CD14-positive monocyte (primary cell): Measurements from ENCODE around the gene REG1A. TPM values are rescaled to one million over a fixed set of nuclear protein-coding genes. Genes with fewer than 3 reads are reported as not detected.

Source experiments
- DNase-seq, 3 donors: peaks; one replicate each; pipeline ENCODE4 v3.0.0-alpha.2; 2011 to 2022
- H2AFZ ChIP-seq: 2 replicates; pipeline ENCODE4 v1.6.0; 2012; ENCODE audit warnings: mild to moderate bottlenecking, low read depth, low read length, inconsistent platforms; ENCODE audit not compliant: insufficient read depth, poor library complexity, severe bottlenecking
- H3K27ac ChIP-seq, 2 donors: 1 replicate in 1 of 2; 2 replicates in 1 of 2; pipeline ENCODE4 v1.5.1; 2012 to 2013; ENCODE audit warnings: low read length in 2 of 2, control low read depth in 1 of 2, inconsistent platforms in 1 of 2, low read depth in 1 of 2, mild to moderate bottlenecking in 1 of 2
- H3K27me3 ChIP-seq, 2 donors: one replicate each; pipeline versions ENCODE4 v1.6.0 to v1.6.1; 2011 to 2013; ENCODE audit warnings: low read length in 2 of 2; ENCODE audit not compliant: control insufficient read depth in 2 of 2, insufficient read depth in 2 of 2
- H3K36me3 ChIP-seq, 2 donors: replicated peaks in 1 of 2; 1 replicate in 1 of 2; 2 replicates in 1 of 2; pipeline versions ENCODE4 v1.5.1 to v1.6.1; 2012 to 2013; ENCODE audit warnings: low read length in 2 of 2, control low read depth in 1 of 2, inconsistent platforms in 1 of 2, mild to moderate bottlenecking in 1 of 2; ENCODE audit not compliant: insufficient read depth in 2 of 2, control insufficient read depth in 1 of 2
- H3K4me1 ChIP-seq, 2 donors: 1 replicate in 1 of 2; 2 replicates in 1 of 2; pipeline versions ENCODE4 v1.5.1 to v1.6.1; 2012 to 2013; ENCODE audit warnings: low read length in 2 of 2, control low read depth in 1 of 2, inconsistent platforms in 1 of 2, mild to moderate bottlenecking in 1 of 2, moderate library complexity in 1 of 2; ENCODE audit not compliant: insufficient read depth in 2 of 2, control insufficient read depth in 1 of 2
- H3K4me2 ChIP-seq: replicated peaks from 2 replicates; pipeline ENCODE3; 2012; ENCODE audit warnings: low read length, moderate library complexity, mild to moderate bottlenecking; ENCODE audit not compliant: poor library complexity, severe bottlenecking; ENCODE audit errors: extremely low read depth
- H3K4me3 ChIP-seq, 3 experiments: fragments of 200-600 bp in 1 of 3; sonication (generic) in 1 of 3; replicated peaks in 1 of 3; 1 replicate in 2 of 3; 2 replicates in 1 of 3; pipeline ENCODE4 v1.5.1; 2011 to 2013; ENCODE audit warnings: low read length in 3 of 3, mild to moderate bottlenecking in 3 of 3, control low read depth in 2 of 3, low read depth in 2 of 3, inconsistent platforms in 1 of 3, moderate library complexity in 1 of 3
- H3K79me2 ChIP-seq: 2 replicates; pipeline ENCODE4 v1.6.0; 2012; ENCODE audit warnings: mild to moderate bottlenecking, control low read depth, inconsistent platforms, low read length, moderate library complexity; ENCODE audit not compliant: insufficient read depth
- H3K9ac ChIP-seq: 2 replicates; pipeline ENCODE4 v1.6.0; 2017; ENCODE audit warnings: low read length, mild to moderate bottlenecking; ENCODE audit not compliant: insufficient read depth, poor library complexity, severe bottlenecking
- H3K9me3 ChIP-seq, 2 donors: replicated peaks in 1 of 2; 1 replicate in 1 of 2; 2 replicates in 1 of 2; pipeline versions ENCODE4 v1.5.1 to v1.6.1; 2012 to 2013; ENCODE audit warnings: low read length in 2 of 2, control low read depth in 1 of 2; ENCODE audit not compliant: control insufficient read depth in 1 of 2, insufficient read depth in 1 of 2
- H4K20me1 ChIP-seq: 2 replicates; pipeline ENCODE4 v1.6.0; 2012; ENCODE audit warnings: mild to moderate bottlenecking, low read length, control low read depth, moderate library complexity; ENCODE audit not compliant: insufficient read depth
- H3K27ac Mint-ChIP-seq, 7 donors: one replicate each; pipeline ENCODE4 v1.8.0; 2020; ENCODE audit warnings: mild to moderate bottlenecking in 7 of 7, mixed read lengths in 7 of 7, moderate library complexity in 6 of 7, inconsistent platforms in 2 of 7
- H3K27me3 Mint-ChIP-seq, 3 donors: one replicate each; pipeline ENCODE4 v1.8.0; 2021 to 2022; ENCODE audit warnings: low read depth in 3 of 3, mild to moderate bottlenecking in 3 of 3, mixed read lengths in 3 of 3, moderate library complexity in 3 of 3, inconsistent platforms in 1 of 3
- H3K36me3 Mint-ChIP-seq, 2 donors: one replicate each; pipeline ENCODE4 v1.8.0; 2020; ENCODE audit warnings: mixed read lengths in 2 of 2, inconsistent platforms in 1 of 2, mild to moderate bottlenecking in 1 of 2
- H3K4me1 Mint-ChIP-seq: one replicate; pipeline ENCODE4 v1.8.0; 2020; ENCODE audit warnings: mild to moderate bottlenecking, mixed read lengths
- H3K4me3 Mint-ChIP-seq, 2 donors: one replicate each; pipeline ENCODE4 v1.8.0; 2020; ENCODE audit warnings: mild to moderate bottlenecking in 2 of 2, mixed read lengths in 2 of 2, moderate library complexity in 1 of 2
- H3K9me3 Mint-ChIP-seq, 7 donors: one replicate each; pipeline ENCODE4 v1.8.0; 2020 to 2022; ENCODE audit warnings: mixed read lengths in 7 of 7, mild to moderate bottlenecking in 6 of 7, moderate library complexity in 6 of 7, inconsistent platforms in 2 of 7
- CTCF ChIP-seq: fragments of 200-600 bp; IDR thresholded peaks from one replicate; pipeline ENCODE4 v1.8.0; 2022; ENCODE audit warnings: antibody characterized with exemption, mild to moderate bottlenecking
- WGBS: methylation state at CpG from one replicate; pipeline ENCODE4 v1.1.5; 2013; ENCODE audit warnings: missing lambda C conversion rate; ENCODE audit not compliant: insufficient coverage; 5-methylcytosine and 5-hydroxymethylcytosine counted together
- intact Hi-C, 2 donors: fragments of 100-400 bp; cut with micrococcal nuclease; formaldehyde crosslinking; loops; one replicate each; pipeline versions ENCODE4 v1.15.0 to v1.15.1; 2023
- polyA plus RNA-seq, 3 donors: library from polyadenylated mRNA; depleted of rRNA in 1 of 3; unstranded in 2 of 3; stranded (reverse) in 1 of 3; fragments of 300-500 nt in 2 of 3; fragments of >200 nt in 1 of 3; fragmentation: Illumina TruSeq in 2 of 3; gene quantifications; 1 replicate in 2 of 3; 2 replicates in 1 of 3; pipeline ENCODE4 v1.2.3, GENCODE V29; 2012 to 2021

REG1A gene
- polyA plus RNA-seq, 3 donors, result not detected

DNA sequence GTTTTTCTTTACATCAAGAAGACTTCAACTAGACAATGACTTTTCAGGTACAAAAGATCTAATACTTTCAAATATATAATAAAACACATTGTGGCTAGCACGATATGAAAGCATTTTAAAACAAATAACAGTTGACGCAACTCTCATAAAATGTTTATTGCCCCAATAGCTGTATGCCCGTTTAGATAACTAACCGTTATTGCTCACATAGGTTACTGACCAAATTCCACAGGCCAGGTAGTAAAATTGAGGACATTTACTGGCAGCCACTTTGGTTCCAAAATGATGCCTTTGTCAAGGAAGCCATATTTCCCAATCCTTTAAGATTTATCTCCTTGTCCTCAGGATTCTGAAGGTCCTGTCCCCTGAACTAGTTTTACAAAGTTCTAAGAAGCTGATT, 29.6 kb upstream of the REG1A start:
- Mint-ChIP-seq H3K27ac (no peak overlapping the region), H3K9me3 (peaks cover 2 to 8% (median 3%) of the 10 kb centered on the region in 7 donors), H3K4me3 (no peak overlapping the region), H3K4me1 (no peaks in the 10 kb centered on the region), H3K27me3 (no peaks in the 10 kb centered on the region), H3K36me3 (no peaks in the 10 kb centered on the region)
- no peak overlapping the region for H3K27ac ChIP-seq
- intact Hi-C loops, result no loop called here
- no peaks in the 10 kb centered on the region for H4K20me1 ChIP-seq
- H3K79me2 ChIP-seq, result no peaks in the 10 kb centered on the region
- no peaks in the 10 kb centered on the region for H3K4me1 ChIP-seq
- no peak for TF ChIP-seq CTCF
- no peak overlapping the region for H3K4me3 ChIP-seq
- WGBS, result 85% methylated on average over 4 of the region's 4 CpGs
- no peaks in the 10 kb centered on the region for H3K36me3 ChIP-seq
- no peak overlapping the region for H2AFZ ChIP-seq
- no peaks in the 10 kb centered on the region for H3K27me3 ChIP-seq
- peaks cover 11 to 31% of the 10 kb centered on the region in 2 donors for H3K9me3 ChIP-seq
- no peak for DNase-seq
- no peak overlapping the region for H3K4me2 ChIP-seq
- H3K9ac ChIP-seq, result no peak overlapping the region

- Histone ChIP-seq H3K4me3 (no peak overlapping the region), H3K9me3 (peaks cover 0 to 48% of the 10 kb centered on the region in 2 donors), H2AFZ (no peak overlapping the region), H3K27me3 (no peaks in the 10 kb centered on the region), H3K4me2 (no peak overlapping the region), H3K79me2 (no peaks in the 10 kb centered on the region), H3K27ac (no peak overlapping the region), H3K4me1 (no peaks in the 10 kb centered on the region), H4K20me1 (no peaks in the 10 kb centered on the region), H3K36me3 (no peaks in the 10 kb centered on the region), H3K9ac (no peak overlapping the region)
- Mint-ChIP-seq H3K9me3 (peaks cover 5 to 18% (median 8%) of the 10 kb centered on the region in 7 donors), H3K4me1 (no peaks in the 10 kb centered on the region), H3K27ac (no peak overlapping the region), H3K4me3 (no peak overlapping the region), H3K36me3 (no peaks in the 10 kb centered on the region), H3K27me3 (no peaks in the 10 kb centered on the region)
- 97% methylated on average over 5 of the region's 6 CpGs for WGBS
- no peak for DNase-seq
- no peak for TF ChIP-seq CTCF
- intact Hi-C loops, result no loop called here
Observed at GRCh38 chr2:79097843-79098242, 22.4 kb upstream of the REG1A start.
